H1 (cell line): ENCODE results near the gene ARHGAP24. TPM values are rescaled to one million over a fixed set of nuclear protein-coding genes. Genes with fewer than 3 reads are reported as not detected.
A peak's percentile ranks its signal among the peaks of the same experiment; 100 is the strongest.

Experiments used
- CTCF ChIA-PET: fragments of 300-600 bp; sonication (Branson Sonifier 250); formaldehyde crosslinking; loops from one replicate; lab custom pipeline; 2021; ENCODE audit not compliant: partially characterized antibody; lab: Charles Lee
- POLR2A ChIA-PET: fragments of 300-600 bp; sonication (Branson Sonifier 250); formaldehyde crosslinking; loops from one replicate; lab custom pipeline; 2021; ENCODE audit warnings: inconsistent platforms; ENCODE audit not compliant: partially characterized antibody; lab: Charles Lee
- DNase-seq, 2 experiments: peaks; one replicate each; pipeline versions ENCODE4 v3.0.0 to v3.0.0-alpha.2; 2010 to 2022; ENCODE audit warnings: low spot score in 2 of 2, low read depth in 1 of 2, mixed read lengths in 1 of 2
- FAIRE-seq: peaks from 2 replicates; lab custom pipeline; 2011; peaks lifted over from hg19 to GRCh38; lab: Jason Lieb, UNC
- H2AFZ ChIP-seq: 2 replicates; pipeline ENCODE4 v1.8.1; 2012; ENCODE audit warnings: low read length, inconsistent platforms
- H2AK5ac ChIP-seq: 2 replicates; pipeline ENCODE4 v1.6.1; 2013; ENCODE audit warnings: low read depth, low read length
- H2BK120ac ChIP-seq: replicated peaks from 2 replicates; pipeline ENCODE3; 2013; ENCODE audit warnings: low read depth, low read length, inconsistent platforms
- H2BK12ac ChIP-seq: 2 replicates; pipeline ENCODE4 v1.6.1; 2013; ENCODE audit warnings: low read depth, low read length
- H2BK15ac ChIP-seq: 2 replicates; pipeline ENCODE4 v1.6.1; 2013; ENCODE audit warnings: low read length
- H2BK20ac ChIP-seq: 2 replicates; pipeline ENCODE4 v1.6.1; 2013; ENCODE audit warnings: low read length
- H2BK5ac ChIP-seq: 2 replicates; pipeline ENCODE4 v1.6.1; 2013; ENCODE audit warnings: low read depth, low read length
- H3K14ac ChIP-seq: 2 replicates; pipeline ENCODE4 v1.6.1; 2013; ENCODE audit warnings: inconsistent platforms; ENCODE audit not compliant: insufficient read length
- H3K18ac ChIP-seq: 2 replicates; pipeline ENCODE4 v1.6.1; 2013; ENCODE audit warnings: low read length; ENCODE audit errors: extremely low read depth
- H3K23ac ChIP-seq: 2 replicates; pipeline ENCODE4 v1.6.1; 2013; ENCODE audit warnings: inconsistent platforms; ENCODE audit not compliant: insufficient read length
- H3K23me2 ChIP-seq: 2 replicates; pipeline ENCODE4 v1.6.1; 2013; ENCODE audit warnings: low read depth, low read length
- H3K27ac ChIP-seq: 2 replicates; pipeline ENCODE4 v1.6.1; 2011; ENCODE audit warnings: low read depth, low read length, inconsistent platforms
- H3K27me3 ChIP-seq, 4 experiments: replicated peaks in 1 of 4; 1 replicate in 1 of 4; 2 replicates in 3 of 4; pipeline versions ENCODE4 v1.6.1 to v1.8.1; 2011 to 2013; ENCODE audit warnings: low read length in 3 of 4, mild to moderate bottlenecking in 3 of 4, inconsistent platforms in 2 of 4, mixed read lengths in 2 of 4, moderate library complexity in 1 of 4; ENCODE audit not compliant: control insufficient read depth in 3 of 4, insufficient read depth in 3 of 4; ENCODE audit errors: extremely low read depth in 1 of 4
- H3K36me3 ChIP-seq, 4 experiments: 2 replicates each; pipeline versions ENCODE4 v1.6.1 to v1.8.1; 2011 to 2013; ENCODE audit warnings: mild to moderate bottlenecking in 4 of 4, low read length in 3 of 4, moderate library complexity in 2 of 4, control low read depth in 1 of 4, inconsistent platforms in 1 of 4; ENCODE audit not compliant: insufficient read depth in 4 of 4, control insufficient read depth in 2 of 4
- H3K4ac ChIP-seq: replicated peaks from 2 replicates; pipeline ENCODE3; 2013; ENCODE audit warnings: low read length, low read depth, mixed read lengths, inconsistent platforms; ENCODE audit not compliant: insufficient read length
- H3K4me1 ChIP-seq, 4 experiments: replicated peaks in 1 of 4; 1 replicate in 1 of 4; 2 replicates in 3 of 4; pipeline versions ENCODE4 v1.6.1 to v1.8.1; 2011 to 2013; ENCODE audit warnings: low read length in 3 of 4, inconsistent platforms in 2 of 4, mixed read lengths in 1 of 4; ENCODE audit not compliant: insufficient read depth in 4 of 4, control insufficient read depth in 3 of 4
- H3K4me2 ChIP-seq, 2 experiments: 2 replicates each; pipeline versions ENCODE4 v1.6.1 to v1.8.1; 2011 to 2013; ENCODE audit warnings: low read depth in 2 of 2, low read length in 2 of 2, control low read depth in 1 of 2, inconsistent platforms in 1 of 2, mild to moderate bottlenecking in 1 of 2; ENCODE audit not compliant: insufficient read depth in 1 of 2
- H3K4me3 ChIP-seq, 4 experiments: fragments of 200-600, 300-600 bp in 1 of 4; sonication (generic), shearing (Covaris generic), sonication (Bioruptor Twin) in 1 of 4; 2 replicates each; pipeline versions ENCODE4 v1.5.1 to v1.8.1; 2011 to 2016; ENCODE audit warnings: low read length in 4 of 4, low read depth in 3 of 4, control low read depth in 2 of 4, inconsistent platforms in 2 of 4, mild to moderate bottlenecking in 2 of 4, mixed read lengths in 1 of 4, moderate library complexity in 1 of 4; ENCODE audit not compliant: insufficient read depth in 2 of 4; ENCODE audit errors: extremely low read depth in 1 of 4
- H3K56ac ChIP-seq: replicated peaks from 2 replicates; pipeline ENCODE3; 2013; ENCODE audit warnings: low read depth, mild to moderate bottlenecking, mixed read lengths, low read length, inconsistent platforms; ENCODE audit not compliant: insufficient read length
- H3K79me1 ChIP-seq: 2 replicates; pipeline ENCODE4 v1.6.1; 2013; ENCODE audit warnings: low read depth, low read length, control low read depth
- H3K79me2 ChIP-seq, 2 experiments: 2 replicates each; pipeline versions ENCODE4 v1.6.1 to v1.8.1; 2012 to 2013; ENCODE audit warnings: low read length in 2 of 2, mild to moderate bottlenecking in 2 of 2, inconsistent platforms in 1 of 2; ENCODE audit not compliant: insufficient read depth in 2 of 2, control insufficient read depth in 1 of 2
- H3K9ac ChIP-seq, 4 experiments: replicated peaks in 1 of 4; 1 replicate in 1 of 4; 2 replicates in 3 of 4; pipeline versions ENCODE4 v1.6.1 to v1.8.1; 2011 to 2013; ENCODE audit warnings: low read depth in 3 of 4, low read length in 3 of 4, control low read depth in 2 of 4, mild to moderate bottlenecking in 2 of 4, moderate library complexity in 2 of 4, inconsistent platforms in 1 of 4; ENCODE audit errors: extremely low read depth in 1 of 4
- H3K9me3 ChIP-seq, 2 experiments: 2 replicates each; pipeline versions ENCODE4 v1.6.1 to v1.8.1; 2012 to 2013; ENCODE audit warnings: mild to moderate bottlenecking in 2 of 2, moderate library complexity in 2 of 2, control low read depth in 1 of 2, inconsistent platforms in 1 of 2, low read depth in 1 of 2, low read length in 1 of 2, mixed read lengths in 1 of 2; ENCODE audit not compliant: insufficient read depth in 2 of 2
- H4K20me1 ChIP-seq, 2 experiments: replicated peaks in 1 of 2; 2 replicates each; pipeline versions ENCODE3 to v1.8.1; 2011 to 2013; ENCODE audit warnings: inconsistent platforms in 2 of 2, low read length in 2 of 2, mild to moderate bottlenecking in 1 of 2; ENCODE audit not compliant: insufficient read depth in 2 of 2, control insufficient read depth in 1 of 2
- H4K5ac ChIP-seq: 2 replicates; pipeline ENCODE4 v1.6.1; 2013; ENCODE audit warnings: low read length, low read depth, mixed read lengths, inconsistent platforms; ENCODE audit not compliant: insufficient read length
- H4K8ac ChIP-seq: 2 replicates; pipeline ENCODE4 v1.8.0; 2013; ENCODE audit warnings: mild to moderate bottlenecking, moderate library complexity, low read length, inconsistent platforms; ENCODE audit not compliant: insufficient read depth; ENCODE audit errors: extremely low read depth
- H4K91ac ChIP-seq: replicated peaks from 2 replicates; pipeline ENCODE3; 2013; ENCODE audit warnings: low read length, mixed read lengths, inconsistent platforms; ENCODE audit not compliant: insufficient read length
- CEBPB ChIP-seq: IDR thresholded peaks from 2 replicates; pipeline ENCODE4 v1.6.1; 2012; ENCODE audit warnings: low read depth, low read length
- EGR1 ChIP-seq: IDR thresholded peaks from 2 replicates; pipeline ENCODE4 v1.6.1; 2011; ENCODE audit warnings: low read depth, low read length, borderline replicate concordance
- EZH2 ChIP-seq: fragments of 200-600 bp; sonication (generic); IDR thresholded peaks from 2 replicates; pipeline ENCODE4 v1.7.1; 2012; ENCODE audit warnings: low read depth, mild to moderate bottlenecking, moderate library complexity, low read length, inconsistent platforms; ENCODE audit not compliant: severe bottlenecking
- JUN ChIP-seq: IDR thresholded peaks from 2 replicates; pipeline ENCODE4 v1.6.1; 2011; ENCODE audit warnings: low read depth, mild to moderate bottlenecking, improper control_type of control experiment, low read length
- NANOG ChIP-seq: IDR thresholded peaks from 2 replicates; pipeline ENCODE4 v1.6.1; 2011; ENCODE audit warnings: low read length, low read depth, mild to moderate bottlenecking, inconsistent platforms; ENCODE audit not compliant: insufficient read depth, poor library complexity, severe bottlenecking
- POU5F1 ChIP-seq: IDR thresholded peaks from 2 replicates; pipeline ENCODE4 v1.6.1; 2011; ENCODE audit warnings: low read depth, mild to moderate bottlenecking, low read length, moderate library complexity
- SIRT6 ChIP-seq: IDR thresholded peaks from one replicate; pipeline ENCODE4 v1.7.1; 2012; ENCODE audit warnings: low read length, inconsistent platforms
- SP1 ChIP-seq: IDR thresholded peaks from 2 replicates; pipeline ENCODE4 v1.6.1; 2011; ENCODE audit warnings: low read depth, low read length
- SRF ChIP-seq: IDR thresholded peaks from 2 replicates; pipeline ENCODE4 v1.6.1; 2011; ENCODE audit warnings: mild to moderate bottlenecking, low read depth, low read length, moderate library complexity
- SUZ12 ChIP-seq: fragments of 200-600 bp; sonication (generic); IDR thresholded peaks from 2 replicates; pipeline ENCODE4 v1.6.1; 2012; ENCODE audit warnings: mild to moderate bottlenecking, inconsistent platforms, low read length, moderate library complexity, mixed read lengths
- TAF1 ChIP-seq: IDR thresholded peaks from 2 replicates; pipeline ENCODE4 v1.6.1; 2011; ENCODE audit warnings: mild to moderate bottlenecking, low read depth, low read length
- ZNF274 ChIP-seq: IDR thresholded peaks from 2 replicates; pipeline ENCODE4 v1.7.0; 2012; ENCODE audit warnings: low read length, borderline replicate concordance; ENCODE audit errors: extremely low read depth
- polyA plus RNA-seq, 7 experiments: library from polyadenylated mRNA; depleted of rRNA in 3 of 7; stranded (reverse) in 5 of 7; unstranded in 2 of 7; fragments of >200 nt in 5 of 7; fragments of 200-250 nt in 2 of 7; gene quantifications; 1 replicate in 5 of 7; 2 replicates in 1 of 7; 4 replicates in 1 of 7; pipeline versions ENCODE4 v1.2.1 to v1.2.3, GENCODE V29; 2011 to 2013; ENCODE audit warnings: missing spikeins in 2 of 7, mixed read lengths in 2 of 7
- total RNA-seq: library from RNA; stranded (reverse); fragmentation: NEBNext Ultra II Directional; extraction: Animal tissue kit (Norgen Biotek cat#: 25700); gene quantifications from 2 replicates; pipeline ENCODE4 v1.2.1, GENCODE V29; 2021

The ARHGAP24 gene
- total and polyA plus RNA-seq, 2 of the 8 experiments (the other 6 are each of a cell fraction or from before 2014, with no cell fraction given), result 0.08 to 0.50 TPM

DNA sequence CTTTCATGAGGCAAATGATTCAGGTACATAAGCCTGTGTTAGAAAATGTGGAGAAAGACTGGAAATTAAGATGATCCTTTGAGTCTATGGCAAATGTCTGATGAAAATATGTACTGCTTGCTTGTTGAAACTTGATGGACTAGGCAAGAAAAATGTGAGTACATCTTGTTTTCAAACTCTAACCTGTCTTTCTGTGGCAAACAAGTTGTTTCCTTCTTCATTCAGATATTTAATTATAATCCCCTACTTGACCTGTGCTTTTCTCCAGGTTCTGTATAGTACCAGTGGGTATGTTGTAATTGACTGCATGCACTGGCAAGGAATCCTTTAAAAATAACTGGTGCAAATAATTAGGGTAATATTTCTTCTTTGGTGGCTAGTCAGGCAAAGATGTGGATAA is 136.7 kb downstream of the ARHGAP24 start:
- H3K79me2 ChIP-seq, result no peaks in the 10 kb centered on the region
- H3K18ac ChIP-seq, result no peak overlapping the region
- no peak for DNase-seq
- no peaks in the 10 kb centered on the region for H3K79me1 ChIP-seq
- H3K9me3 ChIP-seq, result no peaks in the 10 kb centered on the region
- no peak overlapping the region for H3K56ac ChIP-seq
- no peak overlapping the region for H3K23ac ChIP-seq
- H3K9ac ChIP-seq, result peak overlapping the region in 1 of 4 experiments; percentile 13; a peak in 1 of 7 replicates
- no peak overlapping the region for H3K14ac ChIP-seq
- no peaks in the 10 kb centered on the region for H4K20me1 ChIP-seq
- H3K27ac ChIP-seq, result no peak overlapping the region
- H2AFZ ChIP-seq, result no peak overlapping the region
- H3K27me3 ChIP-seq, result no peaks in the 10 kb centered on the region
- H2BK20ac ChIP-seq, result no peak overlapping the region
- H2AK5ac ChIP-seq, result no peak overlapping the region
- H2BK120ac ChIP-seq, result no peak overlapping the region
- no peak for TF ChIP-seq CEBPB
- TF ChIP-seq SIRT6, result no peak
- TF ChIP-seq EZH2, result no peak
- no peak for TF ChIP-seq ZNF274
- TF ChIP-seq NANOG, result no peak
- no peak for TF ChIP-seq SUZ12
- no peak for TF ChIP-seq POU5F1
- TF ChIP-seq JUN, result no peak
- no peak for TF ChIP-seq SP1
- no peak for TF ChIP-seq SRF
- TF ChIP-seq TAF1, result no peak
- TF ChIP-seq EGR1, result no peak
- H3K4me1 ChIP-seq, result no peaks in the 10 kb centered on the region
- ChIA-PET POLR2A (no interaction called here), CTCF (interaction anchor here (0.6 kb wide), 1 partner anchor 528 kb away, joined by 3 read pairs; no protein-coding TSS in a partner anchor)
- H4K8ac ChIP-seq, result no peak overlapping the region
- H3K4ac ChIP-seq, result no peak overlapping the region
- H3K4me3 ChIP-seq, result no peak overlapping the region
- H3K23me2 ChIP-seq, result no peaks in the 10 kb centered on the region
- no peak overlapping the region for H2BK5ac ChIP-seq
- no peak for FAIRE-seq
- no peak overlapping the region for H2BK15ac ChIP-seq
- no peak overlapping the region for H4K91ac ChIP-seq
- no peak overlapping the region for H2BK12ac ChIP-seq
- no peak overlapping the region for H3K4me2 ChIP-seq
- H4K5ac ChIP-seq, result no peak overlapping the region
- H3K36me3 ChIP-seq, result no peaks in the 10 kb centered on the region
